Loucy (cell line): Measurements from ENCODE around the gene MACROD2.

Experiments used
- EZH2phosphoT487 ChIP-seq: fragments of 200-600 bp; IDR thresholded peaks from 2 replicates; pipeline ENCODE4 v1.6.1; 2018; ENCODE audit warnings: antibody characterized with exemption, mild to moderate bottlenecking, moderate library complexity, borderline replicate concordance
- TF ChIP-seq, protein P1 (sequence below): fragments of 200-600 bp; sonication (generic); conservative IDR thresholded peaks from 2 replicates; pipeline ENCODE4 v1.5.1; 2014; ENCODE audit warnings: mild to moderate bottlenecking, antibody characterized with exemption, low read length

DNA sequence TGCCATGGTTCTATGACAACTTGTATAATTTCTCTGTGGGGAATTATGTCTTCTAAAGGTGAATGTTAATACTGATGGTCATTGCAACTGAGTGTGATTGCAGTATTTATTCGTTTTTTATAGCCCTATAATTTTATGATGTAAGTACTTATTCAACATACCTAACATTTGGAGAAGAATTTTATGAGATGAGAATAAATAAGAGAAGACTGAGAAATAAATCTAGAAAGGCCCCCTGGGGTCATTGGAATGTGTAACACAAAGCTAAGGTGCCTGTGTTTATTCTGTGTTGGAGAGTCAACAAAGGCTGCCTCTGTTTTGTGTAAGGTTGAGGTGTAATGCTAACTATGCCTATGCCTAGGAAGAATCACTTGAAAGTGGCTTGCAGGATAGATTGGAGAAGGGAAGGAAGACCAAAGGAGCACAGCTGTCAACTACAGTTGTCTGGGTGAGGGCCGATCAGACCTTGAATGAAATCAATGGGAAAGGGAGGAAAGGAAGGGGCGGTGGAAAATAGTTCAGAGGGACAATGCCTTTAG, 1501.3 kb downstream of the MACROD2 start:
- TF ChIP-seq, protein P1, sequence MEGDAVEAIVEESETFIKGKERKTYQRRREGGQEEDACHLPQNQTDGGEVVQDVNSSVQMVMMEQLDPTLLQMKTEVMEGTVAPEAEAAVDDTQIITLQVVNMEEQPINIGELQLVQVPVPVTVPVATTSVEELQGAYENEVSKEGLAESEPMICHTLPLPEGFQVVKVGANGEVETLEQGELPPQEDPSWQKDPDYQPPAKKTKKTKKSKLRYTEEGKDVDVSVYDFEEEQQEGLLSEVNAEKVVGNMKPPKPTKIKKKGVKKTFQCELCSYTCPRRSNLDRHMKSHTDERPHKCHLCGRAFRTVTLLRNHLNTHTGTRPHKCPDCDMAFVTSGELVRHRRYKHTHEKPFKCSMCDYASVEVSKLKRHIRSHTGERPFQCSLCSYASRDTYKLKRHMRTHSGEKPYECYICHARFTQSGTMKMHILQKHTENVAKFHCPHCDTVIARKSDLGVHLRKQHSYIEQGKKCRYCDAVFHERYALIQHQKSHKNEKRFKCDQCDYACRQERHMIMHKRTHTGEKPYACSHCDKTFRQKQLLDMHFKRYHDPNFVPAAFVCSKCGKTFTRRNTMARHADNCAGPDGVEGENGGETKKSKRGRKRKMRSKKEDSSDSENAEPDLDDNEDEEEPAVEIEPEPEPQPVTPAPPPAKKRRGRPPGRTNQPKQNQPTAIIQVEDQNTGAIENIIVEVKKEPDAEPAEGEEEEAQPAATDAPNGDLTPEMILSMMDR: no peak
- TF ChIP-seq EZH2phosphoT487: no peak
